ENCODE measurements around the gene DDO. TPM values are rescaled to one million over a fixed set of nuclear protein-coding genes. Genes with fewer than 3 reads are reported as not detected.

Gene DDO
- polyA plus RNA-seq, 1 donor (not counting 4 experiments of a cell fraction or from before 2014, with no cell fraction given): not detected

- no peak overlapping the region for H3K27ac ChIP-seq (ENCODE audit: control insufficient read depth, insufficient read depth, low read length)
Measured at GRCh38 chr6:110399219-110400071, 15.9 kb downstream of the DDO start.

GRCh38 chr6:110398778-110399177 lies 16.6 kb downstream of the DDO start:
- no peaks in the 10 kb centered on the region for H3K9me1 ChIP-seq (ENCODE audit: control insufficient read depth, extremely low read depth, insufficient read depth, low read length)
- no peaks in the 10 kb centered on the region for H3K9me3 ChIP-seq (ENCODE audit: control insufficient read depth, low read depth, low read length)
- H3K9ac ChIP-seq (ENCODE audit: control insufficient read depth, extremely low read depth, insufficient read depth, low read length): no peak overlapping the region
- dilution Hi-C loops (cut with MboI; ENCODE audit: extremely low pct_ligation_motif_present, low sequenced_read_pairs): no loop called here
- H3K27ac ChIP-seq (ENCODE audit: control insufficient read depth, insufficient read depth, low read length): no peak overlapping the region
- peaks cover 3% of the 10 kb centered on the region for H3K4me1 ChIP-seq (ENCODE audit: control insufficient read depth, extremely low read depth, insufficient read depth, low read length)
- DNase-seq (ENCODE audit: low read depth, low spot score): no peak
- FAIRE-seq: no peak
- H2AFZ ChIP-seq (ENCODE audit: control insufficient read depth, low read length): no peak overlapping the region
- no peaks in the 10 kb centered on the region for H3K27me3 ChIP-seq (ENCODE audit: control insufficient read depth, extremely low read depth, insufficient read depth, low read length)
- H3K4me3 ChIP-seq (ENCODE audit: control insufficient read depth in 2 of 3, extremely low read depth in 1 of 3, insufficient read depth in 2 of 3, low read depth in 1 of 3, low read length in 3 of 3): no peak overlapping the region
- no peak overlapping the region for H3K4me2 ChIP-seq (ENCODE audit: control insufficient read depth, extremely low read depth, insufficient read depth, low read depth, low read length)
- no peaks in the 10 kb centered on the region for H4K20me1 ChIP-seq (ENCODE audit: control insufficient read depth, extremely low read depth, insufficient read depth, low read length)
- no peaks in the 10 kb centered on the region for H3K79me2 ChIP-seq (ENCODE audit: control insufficient read depth, insufficient read depth, low read length)
- H3K36me3 ChIP-seq (ENCODE audit: control insufficient read depth in 2 of 2, extremely low read depth in 1 of 2, insufficient read depth in 2 of 2, low read length in 2 of 2): no peaks in the 10 kb centered on the region
- TF ChIP-seq CTCF (optimal IDR thresholded peaks at IDR 0.05 in 1 of 3, IDR thresholded peaks at IDR 0.05 in 1 of 3, conservative IDR thresholded peaks at IDR 0.05 in 1 of 3; ENCODE audit: extremely low read depth in 1 of 3, insufficient read depth in 2 of 3, low read length in 3 of 3) (no peak), EZH2 (IDR thresholded peaks at IDR 0.05; ENCODE audit: low read length) (no peak)

More at GRCh38 chr6:110399219-110400071, 15.9 kb downstream of the DDO start:
- dilution Hi-C loops (cut with MboI; ENCODE audit: extremely low pct_ligation_motif_present, low sequenced_read_pairs): no loop called here
- Histone ChIP-seq H3K9me3 (ENCODE audit: control insufficient read depth, low read depth, low read length) (no peaks in the 10 kb centered on the region), H3K36me3 (ENCODE audit: control insufficient read depth in 2 of 2, extremely low read depth in 1 of 2, insufficient read depth in 2 of 2, low read length in 2 of 2) (no peaks in the 10 kb centered on the region), H3K9me1 (ENCODE audit: control insufficient read depth, extremely low read depth, insufficient read depth, low read length) (no peaks in the 10 kb centered on the region), H3K4me3 (ENCODE audit: control insufficient read depth in 2 of 3, extremely low read depth in 1 of 3, insufficient read depth in 2 of 3, low read depth in 1 of 3, low read length in 3 of 3) (peak overlapping the region in 1 of 3 experiments; percentile 24), H2AFZ (ENCODE audit: control insufficient read depth, low read length) (peak overlapping the region; percentile 52), H3K4me1 (ENCODE audit: control insufficient read depth, extremely low read depth, insufficient read depth, low read length) (peaks cover 3% of the 10 kb centered on the region), H3K9ac (ENCODE audit: control insufficient read depth, extremely low read depth, insufficient read depth, low read length) (no peak overlapping the region), H3K27me3 (ENCODE audit: control insufficient read depth, extremely low read depth, insufficient read depth, low read length) (no peaks in the 10 kb centered on the region), H4K20me1 (ENCODE audit: control insufficient read depth, extremely low read depth, insufficient read depth, low read length) (no peaks in the 10 kb centered on the region), H3K4me2 (ENCODE audit: control insufficient read depth, extremely low read depth, insufficient read depth, low read depth, low read length) (peak overlapping the region; percentile 59), H3K79me2 (ENCODE audit: control insufficient read depth, insufficient read depth, low read length) (no peaks in the 10 kb centered on the region)
- DNase-seq (ENCODE audit: low read depth, low spot score) (no peak), FAIRE-seq (no peak)
- TF ChIP-seq EZH2 (IDR thresholded peaks at IDR 0.05; ENCODE audit: low read length): no peak
- no peak for TF ChIP-seq CTCF (optimal IDR thresholded peaks at IDR 0.05 in 1 of 3, IDR thresholded peaks at IDR 0.05 in 1 of 3, conservative IDR thresholded peaks at IDR 0.05 in 1 of 3; ENCODE audit: extremely low read depth in 1 of 3, insufficient read depth in 2 of 3, low read length in 3 of 3)
